AG04450 (cell line): Measurements from ENCODE around the gene CSDE1. TPM values are rescaled to one million over a fixed set of nuclear protein-coding genes. Genes with fewer than 3 reads are reported as not detected.
A peak's percentile ranks its signal among the peaks of the same experiment; 100 is the strongest.

Experiments used
- CTCF ChIA-PET: fragments of 300-600, 350-600 bp; formaldehyde crosslinking; extraction: SDS; loops from one replicate; lab custom pipeline; 2022; ENCODE audit warnings: antibody characterized with exemption, inconsistent platforms; lab: Charles Lee
- POLR2A ChIA-PET: fragments of 350-600 bp; formaldehyde crosslinking; extraction: SDS; loops from one replicate; lab custom pipeline; 2021; ENCODE audit warnings: antibody characterized with exemption, inconsistent platforms; lab: Yijun Ruan, JAX
- DNase-seq: peaks from one replicate; pipeline ENCODE4 v3.0.0-alpha.2; 2011; ENCODE audit warnings: low read depth, low spot score
- H3K27ac ChIP-seq: one replicate; pipeline ENCODE4 v1.5.1; 2012; ENCODE audit warnings: low read depth, low read length, control low read depth
- H3K27me3 ChIP-seq: one replicate; pipeline ENCODE4 v1.6.0; 2012; ENCODE audit warnings: low read length; ENCODE audit not compliant: control insufficient read depth, insufficient read depth
- H3K4me3 ChIP-seq: 2 replicates; pipeline ENCODE4 v1.5.1; 2011; ENCODE audit warnings: mild to moderate bottlenecking, low read depth, low read length, control low read depth
- H3K9me3 ChIP-seq: 2 replicates; pipeline ENCODE4 v1.5.1; 2012; ENCODE audit warnings: low read length; ENCODE audit not compliant: control insufficient read depth, insufficient read depth
- CTCF ChIP-seq: IDR thresholded peaks from 2 replicates; pipeline ENCODE4 v1.5.1; 2011; ENCODE audit warnings: low read depth, low read length, control low read depth, inconsistent platforms
- polyA plus RNA-seq: library from polyadenylated mRNA; depleted of rRNA; stranded (reverse); fragments of >200 nt; gene quantifications from 2 replicates; pipeline ENCODE4 v1.2.3, GENCODE V29; 2011

The CSDE1 gene
- polyA plus RNA-seq, 1 experiment, result 438 TPM

- no peak for DNase-seq
- ChIA-PET CTCF (no interaction called here), POLR2A (no interaction called here)
- Histone ChIP-seq H3K27ac (no peak overlapping the region), H3K4me3 (no peak overlapping the region), H3K9me3 (no peaks in the 10 kb centered on the region), H3K27me3 (no peaks in the 10 kb centered on the region)
- TF ChIP-seq CTCF, result no peak
These were observed 13.2 kb upstream of the CSDE1 start for GRCh38 chr1:114770989-114771388.

- ChIA-PET CTCF (no interaction called here), POLR2A (no interaction called here)
- no peak for DNase-seq
These were observed 6.9 kb upstream of the CSDE1 start for GRCh38 chr1:114764689-114765088.

GRCh38 chr1:114758256-114758832 lies 560 bp upstream of the CSDE1 start:
- CTCF ChIA-PET, result no interaction called here
- no peak for TF ChIP-seq CTCF

More at GRCh38 chr1:114764689-114765088, 6.9 kb upstream of the CSDE1 start:
- no peak overlapping the region for H3K27ac ChIP-seq
- no peak overlapping the region for H3K4me3 ChIP-seq
- no peaks in the 10 kb centered on the region for H3K9me3 ChIP-seq
- no peaks in the 10 kb centered on the region for H3K27me3 ChIP-seq
- TF ChIP-seq CTCF, result peak; percentile 22; the same call in 1 of the 2 replicates

GRCh38 chr1:114756949-114757454 lies 782 bp downstream of the CSDE1 start:
- H3K4me3 ChIP-seq, result peak overlapping the region; percentile 100
- no peaks in the 10 kb centered on the region for H3K27me3 ChIP-seq
- no peak for DNase-seq
- ChIA-PET CTCF (interaction anchor here (1.2 kb wide), 1 partner anchor 296 kb away, joined by 3 read pairs; no protein-coding TSS in a partner anchor), POLR2A (interaction anchor here (0.8 to 1.1 kb wide), 3 partner anchors 15 to 41 kb away, joined by 3 to 4 read pairs (median 4); partner anchors contain the start of genes NRAS and SIKE1)
- H3K9me3 ChIP-seq, result no peaks in the 10 kb centered on the region; the same call in 1 of the 2 replicates
- H3K27ac ChIP-seq, result peak overlapping the region; percentile 98
- TF ChIP-seq CTCF, result no peak

More at GRCh38 chr1:114758256-114758832, 560 bp upstream of the CSDE1 start:
- POLR2A ChIA-PET, result interaction anchor here (0.6 to 1.1 kb wide), 2 partner anchors 42 to 1381 kb away, joined by 3 read pairs; partner anchors contain the start of gene NRAS
- DNase-seq, result no peak
- H3K27me3 ChIP-seq, result no peaks in the 10 kb centered on the region
- H3K27ac ChIP-seq, result peak overlapping the region; percentile 98
- no peaks in the 10 kb centered on the region; the same call in 1 of the 2 replicates for H3K9me3 ChIP-seq
- peak overlapping the region; percentile 100 for H3K4me3 ChIP-seq
